Measurements from ENCODE around the gene OS9. TPM values are rescaled to one million over a fixed set of nuclear protein-coding genes. Genes with fewer than 3 reads are reported as not detected.

Gene OS9
- total and polyA plus RNA-seq, 9 of the 15 experiments (the other 6 are each of a cell fraction or from before 2014, with no cell fraction given): 4.6 to 105 (median 89.5) TPM

DNA sequence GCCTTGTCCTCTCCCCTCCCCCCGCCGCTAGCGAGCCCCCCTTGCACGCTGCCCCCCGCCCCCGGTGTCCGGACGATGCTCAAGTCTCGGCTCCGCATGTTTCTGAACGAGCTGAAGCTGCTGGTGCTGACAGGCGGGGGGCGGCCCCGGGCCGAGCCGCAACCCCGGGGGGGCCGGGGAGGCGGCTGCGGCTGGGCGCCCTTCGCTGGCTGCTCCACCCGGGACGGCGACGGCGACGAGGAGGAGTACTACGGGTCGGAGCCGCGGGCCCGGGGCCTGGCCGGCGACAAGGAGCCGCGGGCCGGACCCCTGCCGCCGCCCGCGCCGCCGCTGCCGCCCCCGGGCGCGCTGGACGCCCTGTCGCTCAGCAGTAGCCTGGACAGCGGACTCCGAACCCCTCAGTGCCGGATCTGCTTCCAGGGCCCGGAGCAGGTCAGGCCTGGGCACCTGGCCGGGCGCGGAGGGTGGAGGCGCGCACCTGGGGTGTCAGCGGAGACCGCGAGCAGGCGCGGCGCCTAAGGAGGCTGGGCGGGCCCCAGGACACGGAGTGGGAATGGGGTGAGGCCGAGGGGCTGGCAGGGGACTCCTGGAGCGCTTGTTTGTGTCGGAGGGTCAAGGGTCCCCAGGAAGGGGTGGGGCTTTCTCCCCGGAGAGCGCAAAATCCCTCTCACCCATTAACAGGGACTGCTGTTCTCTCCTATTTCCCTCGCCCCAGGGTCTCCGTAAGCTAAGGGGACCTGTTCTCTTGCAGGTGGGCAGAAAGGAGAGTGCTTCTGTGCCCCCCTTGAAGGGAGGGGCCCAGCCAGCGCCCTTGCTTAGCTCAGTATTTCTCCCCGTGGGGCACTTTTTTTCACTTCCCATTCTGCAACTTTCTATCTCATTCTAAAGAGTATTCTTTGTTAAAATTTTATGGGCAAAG is 61.8 kb downstream of the OS9 start (continued):
- TF ChIP-seq, protein P1, sequence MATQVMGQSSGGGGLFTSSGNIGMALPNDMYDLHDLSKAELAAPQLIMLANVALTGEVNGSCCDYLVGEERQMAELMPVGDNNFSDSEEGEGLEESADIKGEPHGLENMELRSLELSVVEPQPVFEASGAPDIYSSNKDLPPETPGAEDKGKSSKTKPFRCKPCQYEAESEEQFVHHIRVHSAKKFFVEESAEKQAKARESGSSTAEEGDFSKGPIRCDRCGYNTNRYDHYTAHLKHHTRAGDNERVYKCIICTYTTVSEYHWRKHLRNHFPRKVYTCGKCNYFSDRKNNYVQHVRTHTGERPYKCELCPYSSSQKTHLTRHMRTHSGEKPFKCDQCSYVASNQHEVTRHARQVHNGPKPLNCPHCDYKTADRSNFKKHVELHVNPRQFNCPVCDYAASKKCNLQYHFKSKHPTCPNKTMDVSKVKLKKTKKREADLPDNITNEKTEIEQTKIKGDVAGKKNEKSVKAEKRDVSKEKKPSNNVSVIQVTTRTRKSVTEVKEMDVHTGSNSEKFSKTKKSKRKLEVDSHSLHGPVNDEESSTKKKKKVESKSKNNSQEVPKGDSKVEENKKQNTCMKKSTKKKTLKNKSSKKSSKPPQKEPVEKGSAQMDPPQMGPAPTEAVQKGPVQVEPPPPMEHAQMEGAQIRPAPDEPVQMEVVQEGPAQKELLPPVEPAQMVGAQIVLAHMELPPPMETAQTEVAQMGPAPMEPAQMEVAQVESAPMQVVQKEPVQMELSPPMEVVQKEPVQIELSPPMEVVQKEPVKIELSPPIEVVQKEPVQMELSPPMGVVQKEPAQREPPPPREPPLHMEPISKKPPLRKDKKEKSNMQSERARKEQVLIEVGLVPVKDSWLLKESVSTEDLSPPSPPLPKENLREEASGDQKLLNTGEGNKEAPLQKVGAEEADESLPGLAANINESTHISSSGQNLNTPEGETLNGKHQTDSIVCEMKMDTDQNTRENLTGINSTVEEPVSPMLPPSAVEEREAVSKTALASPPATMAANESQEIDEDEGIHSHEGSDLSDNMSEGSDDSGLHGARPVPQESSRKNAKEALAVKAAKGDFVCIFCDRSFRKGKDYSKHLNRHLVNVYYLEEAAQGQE (IDR thresholded peaks at IDR 0.05; ENCODE audit: borderline replicate concordance): no peak
- TF ChIP-seq, protein P1 (CRISPR knock-in tag; IDR thresholded peaks at IDR 0.05; ENCODE audit: low read depth): no peak
- TF ChIP-seq SMAD1 (IDR thresholded peaks at IDR 0.05; ENCODE audit: low read depth, low read length, partially characterized antibody) (no peak), PTBP1 (IDR thresholded peaks at IDR 0.05; ENCODE audit: low read depth, low read length) (no peak), CEBPB (tag; IDR thresholded peaks at IDR 0.05) (no peak), ARHGAP35 (IDR thresholded peaks at IDR 0.05; ENCODE audit: partially characterized antibody) (no peak), FOSL1 (tag; conservative IDR thresholded peaks at IDR 0.05) (0 out of 2 replicates have a peak, but pooled peaks have one; percentile 16), POLR2B (IDR thresholded peaks at IDR 0.05; ENCODE audit: low read depth, partially characterized antibody) (no peak), NRF1 (conservative IDR thresholded peaks at IDR 0.05 in 1 of 2, IDR thresholded peaks at IDR 0.05 in 1 of 2) (peak; percentile 36 to 50; a peak in 2 of 4 replicates)
- TF ChIP-seq, protein P2, sequence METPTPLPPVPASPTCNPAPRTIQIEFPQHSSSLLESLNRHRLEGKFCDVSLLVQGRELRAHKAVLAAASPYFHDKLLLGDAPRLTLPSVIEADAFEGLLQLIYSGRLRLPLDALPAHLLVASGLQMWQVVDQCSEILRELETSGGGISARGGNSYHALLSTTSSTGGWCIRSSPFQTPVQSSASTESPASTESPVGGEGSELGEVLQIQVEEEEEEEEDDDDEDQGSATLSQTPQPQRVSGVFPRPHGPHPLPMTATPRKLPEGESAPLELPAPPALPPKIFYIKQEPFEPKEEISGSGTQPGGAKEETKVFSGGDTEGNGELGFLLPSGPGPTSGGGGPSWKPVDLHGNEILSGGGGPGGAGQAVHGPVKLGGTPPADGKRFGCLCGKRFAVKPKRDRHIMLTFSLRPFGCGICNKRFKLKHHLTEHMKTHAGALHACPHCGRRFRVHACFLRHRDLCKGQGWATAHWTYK (CRISPR knock-in tag; IDR thresholded peaks at IDR 0.05): no peak
- TF ChIP-seq, protein P3, sequence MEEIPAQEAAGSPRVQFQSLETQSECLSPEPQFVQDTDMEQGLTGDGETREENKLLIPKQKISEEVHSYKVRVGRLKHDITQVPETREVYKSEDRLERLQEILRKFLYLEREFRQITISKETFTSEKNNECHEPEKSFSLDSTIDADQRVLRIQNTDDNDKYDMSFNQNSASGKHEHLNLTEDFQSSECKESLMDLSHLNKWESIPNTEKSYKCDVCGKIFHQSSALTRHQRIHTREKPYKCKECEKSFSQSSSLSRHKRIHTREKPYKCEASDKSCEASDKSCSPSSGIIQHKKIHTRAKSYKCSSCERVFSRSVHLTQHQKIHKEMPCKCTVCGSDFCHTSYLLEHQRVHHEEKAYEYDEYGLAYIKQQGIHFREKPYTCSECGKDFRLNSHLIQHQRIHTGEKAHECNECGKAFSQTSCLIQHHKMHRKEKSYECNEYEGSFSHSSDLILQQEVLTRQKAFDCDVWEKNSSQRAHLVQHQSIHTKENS (CRISPR knock-in tag; IDR thresholded peaks at IDR 0.05): no peak
- TF ChIP-seq, protein P4, sequence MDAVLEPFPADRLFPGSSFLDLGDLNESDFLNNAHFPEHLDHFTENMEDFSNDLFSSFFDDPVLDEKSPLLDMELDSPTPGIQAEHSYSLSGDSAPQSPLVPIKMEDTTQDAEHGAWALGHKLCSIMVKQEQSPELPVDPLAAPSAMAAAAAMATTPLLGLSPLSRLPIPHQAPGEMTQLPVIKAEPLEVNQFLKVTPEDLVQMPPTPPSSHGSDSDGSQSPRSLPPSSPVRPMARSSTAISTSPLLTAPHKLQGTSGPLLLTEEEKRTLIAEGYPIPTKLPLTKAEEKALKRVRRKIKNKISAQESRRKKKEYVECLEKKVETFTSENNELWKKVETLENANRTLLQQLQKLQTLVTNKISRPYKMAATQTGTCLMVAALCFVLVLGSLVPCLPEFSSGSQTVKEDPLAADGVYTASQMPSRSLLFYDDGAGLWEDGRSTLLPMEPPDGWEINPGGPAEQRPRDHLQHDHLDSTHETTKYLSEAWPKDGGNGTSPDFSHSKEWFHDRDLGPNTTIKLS (IDR thresholded peaks at IDR 0.05; ENCODE audit: borderline replicate concordance, low read depth): no peak
